ENCODE measurements around the gene SLC6A3. TPM values are rescaled to one million over a fixed set of nuclear protein-coding genes. Genes with fewer than 3 reads are reported as not detected.

The SLC6A3 gene
- total RNA-seq, 1 experiment from 2014 or later = 0.05 TPM

DNA sequence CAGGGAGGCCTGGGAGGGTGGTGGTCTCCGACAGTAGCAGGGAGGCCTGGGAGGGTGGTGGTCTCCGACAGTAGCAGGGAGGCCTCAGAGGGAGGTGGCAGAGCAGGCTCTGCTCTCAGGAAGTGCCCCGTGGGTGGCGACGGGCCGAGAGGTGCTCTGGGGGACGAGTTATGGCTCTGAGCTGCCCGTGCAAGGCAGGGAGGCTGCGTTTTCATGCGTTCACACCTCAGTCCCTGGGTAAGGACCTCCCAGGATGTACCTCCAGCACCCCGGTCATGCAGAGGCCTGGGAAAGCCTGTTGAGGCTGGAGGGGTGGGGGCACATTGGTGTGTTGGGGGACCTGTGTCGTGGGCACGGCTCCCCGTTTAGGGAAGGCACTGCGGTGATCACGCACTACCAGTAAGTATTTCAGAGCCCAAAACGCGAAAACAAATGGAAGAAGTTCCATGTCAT is 63.0 kb downstream of the SLC6A3 start:
- DNase-seq (ENCODE audit: low read depth, low spot score) (no peak), ATAC-seq (no peak)
- Histone ChIP-seq H3K4me3 (ENCODE audit: low read depth in 2 of 2, low read length in 2 of 2) (no peak overlapping the region), H3K27ac (ENCODE audit: low read length) (no peak overlapping the region), H3K36me3 (ENCODE audit: control insufficient read depth, insufficient read depth, low read length) (no peaks in the 10 kb centered on the region), H3K9me3 (ENCODE audit: control insufficient read depth, insufficient read depth, low read depth, low read length) (no peaks in the 10 kb centered on the region), H3K4me1 (ENCODE audit: control insufficient read depth, insufficient read depth, low read length) (peaks cover 3% of the 10 kb centered on the region), H3K27me3 (ENCODE audit: control insufficient read depth, insufficient read depth, low read length) (peaks cover 3% of the 10 kb centered on the region; the same call in 1 of the 2 replicates)
- TF ChIP-seq POLR2AphosphoS5 (IDR thresholded peaks at IDR 0.05; ENCODE audit: low read depth, low read length) = no peak
- no peak for TF ChIP-seq TCF7L2 (IDR thresholded peaks at IDR 0.05; ENCODE audit: low read depth, low read length)
- TF ChIP-seq, protein P1, sequence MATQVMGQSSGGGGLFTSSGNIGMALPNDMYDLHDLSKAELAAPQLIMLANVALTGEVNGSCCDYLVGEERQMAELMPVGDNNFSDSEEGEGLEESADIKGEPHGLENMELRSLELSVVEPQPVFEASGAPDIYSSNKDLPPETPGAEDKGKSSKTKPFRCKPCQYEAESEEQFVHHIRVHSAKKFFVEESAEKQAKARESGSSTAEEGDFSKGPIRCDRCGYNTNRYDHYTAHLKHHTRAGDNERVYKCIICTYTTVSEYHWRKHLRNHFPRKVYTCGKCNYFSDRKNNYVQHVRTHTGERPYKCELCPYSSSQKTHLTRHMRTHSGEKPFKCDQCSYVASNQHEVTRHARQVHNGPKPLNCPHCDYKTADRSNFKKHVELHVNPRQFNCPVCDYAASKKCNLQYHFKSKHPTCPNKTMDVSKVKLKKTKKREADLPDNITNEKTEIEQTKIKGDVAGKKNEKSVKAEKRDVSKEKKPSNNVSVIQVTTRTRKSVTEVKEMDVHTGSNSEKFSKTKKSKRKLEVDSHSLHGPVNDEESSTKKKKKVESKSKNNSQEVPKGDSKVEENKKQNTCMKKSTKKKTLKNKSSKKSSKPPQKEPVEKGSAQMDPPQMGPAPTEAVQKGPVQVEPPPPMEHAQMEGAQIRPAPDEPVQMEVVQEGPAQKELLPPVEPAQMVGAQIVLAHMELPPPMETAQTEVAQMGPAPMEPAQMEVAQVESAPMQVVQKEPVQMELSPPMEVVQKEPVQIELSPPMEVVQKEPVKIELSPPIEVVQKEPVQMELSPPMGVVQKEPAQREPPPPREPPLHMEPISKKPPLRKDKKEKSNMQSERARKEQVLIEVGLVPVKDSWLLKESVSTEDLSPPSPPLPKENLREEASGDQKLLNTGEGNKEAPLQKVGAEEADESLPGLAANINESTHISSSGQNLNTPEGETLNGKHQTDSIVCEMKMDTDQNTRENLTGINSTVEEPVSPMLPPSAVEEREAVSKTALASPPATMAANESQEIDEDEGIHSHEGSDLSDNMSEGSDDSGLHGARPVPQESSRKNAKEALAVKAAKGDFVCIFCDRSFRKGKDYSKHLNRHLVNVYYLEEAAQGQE (IDR thresholded peaks at IDR 0.05; ENCODE audit: insufficient read depth in 1 of 2, low read depth in 2 of 2, low read length in 1 of 2) = no peak
- TF ChIP-seq SIN3A (IDR thresholded peaks at IDR 0.05; ENCODE audit: borderline replicate concordance, insufficient read depth, low read depth, low read length) = no peak
- BruUV-seq (replicated peaks) = no TSS peak
- in situ Hi-C loops (cut with HindIII; ENCODE audit: low pct_unique_long_range_greater_than_20kb, low sequenced_read_pairs) (no loop called here), intact Hi-C loops (cut with micrococcal nuclease; ENCODE audit: unreplicated experiment) (no loop called here)
- ChIA-PET POLR2A (no interaction called here), CTCF (no interaction called here)

DNA sequence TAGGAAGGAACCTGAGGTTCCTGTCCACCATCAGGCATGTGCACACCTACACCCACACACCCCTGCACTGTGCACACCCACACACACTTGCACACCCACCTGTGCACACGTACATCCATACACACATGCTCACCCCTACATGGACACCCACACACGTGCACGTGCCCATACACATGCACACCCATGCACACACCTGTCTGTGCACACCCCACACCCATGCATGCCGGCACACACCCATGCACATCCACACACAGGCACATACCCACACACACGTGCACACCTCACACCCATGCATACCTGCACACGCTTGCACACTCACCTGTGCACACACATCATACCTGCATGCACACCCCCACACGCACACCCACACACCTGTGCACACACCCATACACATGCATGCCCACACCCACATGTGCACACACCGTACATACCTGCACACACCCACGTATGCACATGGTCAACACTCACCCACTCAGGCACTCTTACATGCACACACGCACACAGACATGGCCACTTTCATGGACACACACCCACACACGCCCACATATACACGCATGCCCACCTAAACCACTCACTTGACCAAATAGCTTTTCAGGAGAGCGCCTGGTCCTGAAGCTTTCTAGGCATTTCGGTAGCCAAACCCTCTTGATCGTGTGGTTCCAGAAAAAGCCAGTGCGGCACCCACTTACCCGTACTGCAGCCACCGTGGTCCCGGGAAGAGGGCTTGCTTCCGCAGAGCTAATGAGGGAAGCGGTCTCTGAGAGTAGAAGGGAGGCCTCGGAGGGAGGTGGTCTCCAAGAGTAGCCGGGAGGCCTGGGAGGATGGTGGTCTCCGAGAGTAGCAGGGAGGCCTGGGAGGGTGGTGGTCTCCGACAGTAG is 63.6 kb downstream of the SLC6A3 start:
- intact Hi-C loops (cut with micrococcal nuclease; ENCODE audit: unreplicated experiment) (no loop called here), in situ Hi-C loops (cut with HindIII; ENCODE audit: low pct_unique_long_range_greater_than_20kb, low sequenced_read_pairs) (no loop called here)
- TF ChIP-seq TCF7L2 (IDR thresholded peaks at IDR 0.05; ENCODE audit: low read depth, low read length) = no peak
- TF ChIP-seq, protein P2, sequence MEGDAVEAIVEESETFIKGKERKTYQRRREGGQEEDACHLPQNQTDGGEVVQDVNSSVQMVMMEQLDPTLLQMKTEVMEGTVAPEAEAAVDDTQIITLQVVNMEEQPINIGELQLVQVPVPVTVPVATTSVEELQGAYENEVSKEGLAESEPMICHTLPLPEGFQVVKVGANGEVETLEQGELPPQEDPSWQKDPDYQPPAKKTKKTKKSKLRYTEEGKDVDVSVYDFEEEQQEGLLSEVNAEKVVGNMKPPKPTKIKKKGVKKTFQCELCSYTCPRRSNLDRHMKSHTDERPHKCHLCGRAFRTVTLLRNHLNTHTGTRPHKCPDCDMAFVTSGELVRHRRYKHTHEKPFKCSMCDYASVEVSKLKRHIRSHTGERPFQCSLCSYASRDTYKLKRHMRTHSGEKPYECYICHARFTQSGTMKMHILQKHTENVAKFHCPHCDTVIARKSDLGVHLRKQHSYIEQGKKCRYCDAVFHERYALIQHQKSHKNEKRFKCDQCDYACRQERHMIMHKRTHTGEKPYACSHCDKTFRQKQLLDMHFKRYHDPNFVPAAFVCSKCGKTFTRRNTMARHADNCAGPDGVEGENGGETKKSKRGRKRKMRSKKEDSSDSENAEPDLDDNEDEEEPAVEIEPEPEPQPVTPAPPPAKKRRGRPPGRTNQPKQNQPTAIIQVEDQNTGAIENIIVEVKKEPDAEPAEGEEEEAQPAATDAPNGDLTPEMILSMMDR (IDR thresholded peaks at IDR 0.05) = no peak
- TF ChIP-seq, protein P1 (IDR thresholded peaks at IDR 0.05; ENCODE audit: insufficient read depth in 1 of 2, low read depth in 2 of 2, low read length in 1 of 2) = no peak
- no peak for TF ChIP-seq POLR2AphosphoS5 (IDR thresholded peaks at IDR 0.05; ENCODE audit: low read depth, low read length)
- no peak for TF ChIP-seq SIN3A (IDR thresholded peaks at IDR 0.05; ENCODE audit: borderline replicate concordance, insufficient read depth, low read depth, low read length)
- CTCF ChIA-PET = no interaction called here
- no peak for ATAC-seq
- peaks cover 1% of the 10 kb centered on the region for H3K4me1 ChIP-seq (ENCODE audit: control insufficient read depth, insufficient read depth, low read length)
- no peak overlapping the region for H3K27ac ChIP-seq (ENCODE audit: low read length)
- no TSS peak for BruUV-seq (replicated peaks)
- H3K4me3 ChIP-seq (ENCODE audit: low read depth in 2 of 2, low read length in 2 of 2) = no peak overlapping the region
- no peak for DNase-seq (ENCODE audit: low read depth, low spot score)
- POLR2A ChIA-PET = no interaction called here
- no peaks in the 10 kb centered on the region for H3K36me3 ChIP-seq (ENCODE audit: control insufficient read depth, insufficient read depth, low read length)
- H3K9me3 ChIP-seq (ENCODE audit: control insufficient read depth, insufficient read depth, low read depth, low read length) = no peaks in the 10 kb centered on the region
- peaks cover under 1% of the 10 kb centered on the region; the same call in 1 of the 2 replicates for H3K27me3 ChIP-seq (ENCODE audit: control insufficient read depth, insufficient read depth, low read length)

Measured in Panc1 (cell line).